Effector memory CD4-positive, alpha-beta T cell (primary cell): ENCODE results near the gene SPTBN5.

ENCODE experiments used
- DNase-seq, 3 donors: peaks; one replicate each; pipeline ENCODE4 v3.0.0-alpha.2; 2020
- H3K27ac ChIP-seq: 2 replicates; pipeline ENCODE4 v1.7.0; 2013; ENCODE audit warnings: mild to moderate bottlenecking, low read length, moderate library complexity; ENCODE audit not compliant: insufficient read depth, poor library complexity, severe bottlenecking
- H3K27me3 ChIP-seq: replicated peaks from 2 replicates; pipeline ENCODE4 v1.7.0; 2013; ENCODE audit warnings: mild to moderate bottlenecking, low read length; ENCODE audit not compliant: insufficient read depth, control insufficient read depth, poor library complexity, severe bottlenecking
- H3K36me3 ChIP-seq: 2 replicates; pipeline ENCODE4 v1.7.0; 2013; ENCODE audit warnings: mild to moderate bottlenecking, low read length, moderate library complexity; ENCODE audit not compliant: control insufficient read depth, insufficient read depth
- H3K4me1 ChIP-seq: 2 replicates; pipeline ENCODE4 v1.7.0; 2013; ENCODE audit warnings: low read length, mild to moderate bottlenecking; ENCODE audit not compliant: control insufficient read depth, insufficient read depth, poor library complexity, severe bottlenecking
- H3K4me3 ChIP-seq: 2 replicates; pipeline ENCODE4 v1.7.0; 2013; ENCODE audit warnings: low read length, low read depth, mild to moderate bottlenecking; ENCODE audit not compliant: insufficient read depth, poor library complexity, severe bottlenecking
- H3K9me3 ChIP-seq: 2 replicates; pipeline ENCODE4 v1.7.0; 2013; ENCODE audit warnings: mild to moderate bottlenecking, low read length, moderate library complexity; ENCODE audit not compliant: control insufficient read depth

Gene SPTBN5

GRCh38 chr15:41850482-41851166 lies 43.2 kb downstream of the SPTBN5 start:
- Histone ChIP-seq H3K4me3 (no peak overlapping the region), H3K4me1 (no peaks in the 10 kb centered on the region), H3K27ac (no peak overlapping the region), H3K27me3 (no peaks in the 10 kb centered on the region), H3K36me3 (peaks cover 27% of the 10 kb centered on the region), H3K9me3 (no peaks in the 10 kb centered on the region)
- no peak for DNase-seq

GRCh38 chr15:41849861-41850260 lies 44.0 kb downstream of the SPTBN5 start:
- H3K9me3 ChIP-seq, result no peaks in the 10 kb centered on the region
- H3K4me3 ChIP-seq, result no peak overlapping the region
- H3K36me3 ChIP-seq, result peaks cover 33% of the 10 kb centered on the region
- no peak for DNase-seq
- H3K27me3 ChIP-seq, result no peaks in the 10 kb centered on the region
- H3K4me1 ChIP-seq, result no peaks in the 10 kb centered on the region
- no peak overlapping the region for H3K27ac ChIP-seq

GRCh38 chr15:41849204-41849603 lies 44.6 kb downstream of the SPTBN5 start:
- Histone ChIP-seq H3K4me1 (no peaks in the 10 kb centered on the region), H3K36me3 (peaks cover 40% of the 10 kb centered on the region), H3K27me3 (no peaks in the 10 kb centered on the region), H3K27ac (no peak overlapping the region), H3K9me3 (no peaks in the 10 kb centered on the region), H3K4me3 (no peak overlapping the region)
- no peak for DNase-seq

GRCh38 chr15:41848631-41849030 lies 45.2 kb downstream of the SPTBN5 start:
- Histone ChIP-seq H3K27me3 (no peaks in the 10 kb centered on the region), H3K4me1 (no peaks in the 10 kb centered on the region), H3K36me3 (peaks cover 44% of the 10 kb centered on the region), H3K27ac (no peak overlapping the region), H3K9me3 (no peaks in the 10 kb centered on the region), H3K4me3 (no peak overlapping the region)
- no peak for DNase-seq

GRCh38 chr15:41847981-41848380 lies 45.9 kb downstream of the SPTBN5 start:
- H3K4me1 ChIP-seq, result no peaks in the 10 kb centered on the region
- no peak overlapping the region for H3K27ac ChIP-seq
- H3K27me3 ChIP-seq, result no peaks in the 10 kb centered on the region
- H3K36me3 ChIP-seq, result peaks cover 50% of the 10 kb centered on the region
- no peak overlapping the region for H3K4me3 ChIP-seq
- H3K9me3 ChIP-seq, result no peaks in the 10 kb centered on the region
- no peak for DNase-seq

GRCh38 chr15:41847206-41847605 lies 46.6 kb downstream of the SPTBN5 start:
- H3K27me3 ChIP-seq, result no peaks in the 10 kb centered on the region
- no peak overlapping the region for H3K4me3 ChIP-seq
- no peak for DNase-seq
- H3K4me1 ChIP-seq, result no peaks in the 10 kb centered on the region
- H3K27ac ChIP-seq, result no peak overlapping the region
- no peaks in the 10 kb centered on the region for H3K9me3 ChIP-seq
- peaks cover 55% of the 10 kb centered on the region for H3K36me3 ChIP-seq

- no peak overlapping the region for H3K27ac ChIP-seq
- no peak overlapping the region for H3K4me3 ChIP-seq
- H3K4me1 ChIP-seq, result no peaks in the 10 kb centered on the region
- H3K9me3 ChIP-seq, result no peaks in the 10 kb centered on the region
- no peak for DNase-seq
- H3K36me3 ChIP-seq, result peaks cover 75% of the 10 kb centered on the region
- no peaks in the 10 kb centered on the region for H3K27me3 ChIP-seq
These were observed 49.0 kb downstream of the SPTBN5 start for GRCh38 chr15:41844814-41845213.

GRCh38 chr15:41843571-41843970 lies 50.3 kb downstream of the SPTBN5 start:
- Histone ChIP-seq H3K4me1 (no peaks in the 10 kb centered on the region), H3K4me3 (no peak overlapping the region), H3K36me3 (peaks cover 75% of the 10 kb centered on the region), H3K27ac (no peak overlapping the region), H3K9me3 (no peaks in the 10 kb centered on the region), H3K27me3 (no peaks in the 10 kb centered on the region)
- no peak for DNase-seq

- Histone ChIP-seq H3K27me3 (no peaks in the 10 kb centered on the region), H3K4me3 (no peak overlapping the region), H3K36me3 (peaks cover 72% of the 10 kb centered on the region), H3K27ac (no peak overlapping the region), H3K4me1 (no peaks in the 10 kb centered on the region), H3K9me3 (no peaks in the 10 kb centered on the region)
- no peak for DNase-seq
These were observed 51.6 kb downstream of the SPTBN5 start for GRCh38 chr15:41842229-41842628.

- no peaks in the 10 kb centered on the region for H3K4me1 ChIP-seq
- no peaks in the 10 kb centered on the region for H3K9me3 ChIP-seq
- H3K27ac ChIP-seq, result no peak overlapping the region
- no peaks in the 10 kb centered on the region for H3K27me3 ChIP-seq
- H3K4me3 ChIP-seq, result no peak overlapping the region
- H3K36me3 ChIP-seq, result peaks cover 67% of the 10 kb centered on the region
- no peak for DNase-seq
These were observed 52.7 kb downstream of the SPTBN5 start for GRCh38 chr15:41841131-41841530.
